ENCODE measurements around the gene GRAMD4. TPM values are rescaled to one million over a fixed set of nuclear protein-coding genes. Genes with fewer than 3 reads are reported as not detected.

Gene GRAMD4
- total and polyA plus RNA-seq, 4 donors, result 16.3 to 67.7 (median 21.2) TPM

DNA sequence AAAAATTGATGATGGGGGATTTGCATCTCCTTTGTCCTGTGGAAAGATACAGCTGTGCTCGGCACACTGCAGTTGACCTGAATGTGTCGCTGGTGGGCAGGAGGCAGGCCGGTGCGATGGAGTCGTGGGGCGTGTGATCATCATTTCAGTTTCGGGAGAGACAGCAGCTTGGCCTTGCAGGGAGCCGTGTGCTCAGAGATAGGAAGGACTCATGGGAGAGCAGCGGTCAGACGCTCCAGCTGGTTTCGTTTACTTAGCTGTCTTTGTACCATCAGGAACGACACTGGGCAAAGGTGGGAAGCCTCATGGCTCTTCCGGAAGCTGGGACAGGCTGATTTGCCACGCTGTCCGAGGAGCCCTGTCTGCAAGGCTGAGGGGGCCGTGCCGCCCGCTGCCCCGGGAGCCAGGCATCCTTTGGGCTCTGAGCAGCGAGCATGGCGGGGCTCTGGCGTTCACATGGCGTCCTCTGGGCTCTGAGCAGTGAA, 32.7 kb downstream of the GRAMD4 start:
- WGBS, 2 donors, result 81% methylated on average over 23 of the region's 23 CpGs
- ATAC-seq (ENCODE audit: insufficient read depth, low FRiP score) (no peak), DNase-seq (peak; percentile 40 to 63 (median 49))
- Histone ChIP-seq H3K27me3 (ENCODE audit: control insufficient read depth in 3 of 3, insufficient read depth in 3 of 3, low read length in 2 of 3) (no peaks in the 10 kb centered on the region), H3K4me3 (no peak overlapping the region), H3K4me1 (ENCODE audit: control insufficient read depth in 5 of 5, insufficient read depth in 5 of 5, low read length in 5 of 5) (peaks cover 7 to 38% (median 16%) of the 10 kb centered on the region in 5 donors), H3K9me3 (ENCODE audit: control insufficient read depth in 4 of 4, insufficient read depth in 3 of 4, low read length in 3 of 4) (no peaks in the 10 kb centered on the region), H3K27ac (ENCODE audit: low read depth in 1 of 2, low read length in 1 of 2) (peak overlapping the region in 1 of 2 donors; percentile 55), H3K36me3 (ENCODE audit: control insufficient read depth in 4 of 4, insufficient read depth in 4 of 4, low read length in 4 of 4) (no peaks in the 10 kb centered on the region), H3K9ac (ENCODE audit: insufficient read depth in 1 of 2, low read length in 2 of 2) (no peak overlapping the region)
- TF ChIP-seq, protein P1, sequence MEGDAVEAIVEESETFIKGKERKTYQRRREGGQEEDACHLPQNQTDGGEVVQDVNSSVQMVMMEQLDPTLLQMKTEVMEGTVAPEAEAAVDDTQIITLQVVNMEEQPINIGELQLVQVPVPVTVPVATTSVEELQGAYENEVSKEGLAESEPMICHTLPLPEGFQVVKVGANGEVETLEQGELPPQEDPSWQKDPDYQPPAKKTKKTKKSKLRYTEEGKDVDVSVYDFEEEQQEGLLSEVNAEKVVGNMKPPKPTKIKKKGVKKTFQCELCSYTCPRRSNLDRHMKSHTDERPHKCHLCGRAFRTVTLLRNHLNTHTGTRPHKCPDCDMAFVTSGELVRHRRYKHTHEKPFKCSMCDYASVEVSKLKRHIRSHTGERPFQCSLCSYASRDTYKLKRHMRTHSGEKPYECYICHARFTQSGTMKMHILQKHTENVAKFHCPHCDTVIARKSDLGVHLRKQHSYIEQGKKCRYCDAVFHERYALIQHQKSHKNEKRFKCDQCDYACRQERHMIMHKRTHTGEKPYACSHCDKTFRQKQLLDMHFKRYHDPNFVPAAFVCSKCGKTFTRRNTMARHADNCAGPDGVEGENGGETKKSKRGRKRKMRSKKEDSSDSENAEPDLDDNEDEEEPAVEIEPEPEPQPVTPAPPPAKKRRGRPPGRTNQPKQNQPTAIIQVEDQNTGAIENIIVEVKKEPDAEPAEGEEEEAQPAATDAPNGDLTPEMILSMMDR (IDR thresholded peaks at IDR 0.05; ENCODE audit: control extremely low read depth, extremely low read depth), result no peak

DNA sequence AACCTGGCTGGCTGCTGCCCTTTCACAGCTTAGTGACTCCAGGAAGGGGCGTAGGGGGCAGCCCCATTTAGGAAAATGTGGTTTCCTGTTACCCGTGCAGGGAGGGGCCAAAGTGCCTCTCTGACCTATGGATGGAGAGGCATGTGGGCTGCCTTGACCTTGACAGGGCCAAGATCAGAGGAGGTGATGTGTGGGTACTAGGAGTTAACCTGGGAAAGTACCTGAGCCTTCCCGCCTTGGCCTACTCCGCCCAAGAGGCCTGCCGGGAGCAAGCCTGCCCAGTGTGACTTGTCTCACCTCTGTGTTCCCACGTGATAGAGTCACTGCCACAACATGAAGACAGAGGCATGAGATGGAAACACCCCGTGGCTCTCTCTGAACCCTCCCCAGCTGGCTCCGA, 33.4 kb downstream of the GRAMD4 start:
- Histone ChIP-seq H3K4me3 (no peak overlapping the region), H3K9me3 (ENCODE audit: control insufficient read depth in 4 of 4, insufficient read depth in 3 of 4, low read length in 3 of 4) (no peaks in the 10 kb centered on the region), H3K4me1 (ENCODE audit: control insufficient read depth in 5 of 5, insufficient read depth in 5 of 5, low read length in 5 of 5) (peaks cover 7 to 38% (median 16%) of the 10 kb centered on the region in 5 donors), H3K27ac (ENCODE audit: low read depth in 1 of 2, low read length in 1 of 2) (no peak overlapping the region), H3K9ac (ENCODE audit: insufficient read depth in 1 of 2, low read length in 2 of 2) (no peak overlapping the region), H3K27me3 (ENCODE audit: control insufficient read depth in 3 of 3, insufficient read depth in 3 of 3, low read length in 2 of 3) (no peaks in the 10 kb centered on the region), H3K36me3 (ENCODE audit: control insufficient read depth in 4 of 4, insufficient read depth in 4 of 4, low read length in 4 of 4) (peaks cover 0 to 4% (median 0%) of the 10 kb centered on the region in 4 donors)
- DNase-seq, result no peak
- ATAC-seq (ENCODE audit: insufficient read depth, low FRiP score), result no peak
- TF ChIP-seq, protein P1 (IDR thresholded peaks at IDR 0.05; ENCODE audit: control extremely low read depth, extremely low read depth), result no peak
- 58 to 69% methylated on average over 8 of the region's 8 CpGs for WGBS, 2 donors

DNA sequence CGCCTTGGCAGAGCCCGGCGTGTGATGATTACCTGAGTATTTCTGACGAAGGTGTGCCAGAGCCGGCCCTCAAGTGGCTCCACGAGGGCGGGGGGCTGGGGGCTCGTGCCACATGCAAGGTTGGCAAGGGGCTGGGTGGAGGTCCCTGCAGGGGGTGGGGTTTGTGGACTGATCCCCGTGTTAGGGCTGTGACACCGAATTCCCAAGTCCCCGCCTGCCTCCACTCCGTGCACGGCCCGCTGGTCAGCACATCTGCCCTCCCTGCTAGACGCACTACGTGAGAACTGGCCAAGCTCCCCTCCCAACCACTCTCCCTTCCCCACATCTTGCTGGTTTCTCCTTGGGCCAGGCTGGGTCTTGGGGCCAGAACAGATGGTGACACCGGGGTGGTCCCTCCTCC, 34.2 kb downstream of the GRAMD4 start:
- Histone ChIP-seq H3K4me1 (ENCODE audit: control insufficient read depth in 5 of 5, insufficient read depth in 5 of 5, low read length in 5 of 5) (peaks cover 5 to 32% (median 16%) of the 10 kb centered on the region in 5 donors), H3K4me3 (no peak overlapping the region), H3K27me3 (ENCODE audit: control insufficient read depth in 3 of 3, insufficient read depth in 3 of 3, low read length in 2 of 3) (no peaks in the 10 kb centered on the region), H3K27ac (ENCODE audit: low read depth in 1 of 2, low read length in 1 of 2) (no peak overlapping the region), H3K9ac (ENCODE audit: insufficient read depth in 1 of 2, low read length in 2 of 2) (no peak overlapping the region), H3K9me3 (ENCODE audit: control insufficient read depth in 4 of 4, insufficient read depth in 3 of 4, low read length in 3 of 4) (no peaks in the 10 kb centered on the region), H3K36me3 (ENCODE audit: control insufficient read depth in 4 of 4, insufficient read depth in 4 of 4, low read length in 4 of 4) (peaks cover 0 to 9% (median 0%) of the 10 kb centered on the region in 4 donors)
- TF ChIP-seq, protein P1 (IDR thresholded peaks at IDR 0.05; ENCODE audit: control extremely low read depth, extremely low read depth), result no peak
- no peak for DNase-seq
- ATAC-seq (ENCODE audit: insufficient read depth, low FRiP score), result no peak
- 90 to 94% methylated on average over 17 of the region's 17 CpGs for WGBS, 2 donors

Data from lung (tissue), 12 donors.